GM19240 (cell line): Measurements from ENCODE around the gene VTI1A.
"Not testable (repeated sequence)": the region's sequence is repeated elsewhere in the genome, so short reads cannot be mapped to it uniquely, and the experiment has no call there.

Source experiments
- DNase-seq: peaks from one replicate; pipeline ENCODE4 v3.0.0; 2011; ENCODE audit warnings: low spot score; ENCODE audit not compliant: insufficient read length

VTI1A gene

GRCh38 chr10:112454910-112455779 is 8.1 kb downstream of the VTI1A start:
- DNase-seq: no peak

- no peak for DNase-seq
Observed at GRCh38 chr10:112456533-112456932, 9.5 kb downstream of the VTI1A start.

GRCh38 chr10:112460366-112460765 is 13.4 kb downstream of the VTI1A start:
- DNase-seq: no peak

GRCh38 chr10:112461029-112461887 is 14.2 kb downstream of the VTI1A start:
- DNase-seq: no peak

- DNase-seq: not testable (repeated sequence)
Observed at GRCh38 chr10:112464074-112464473, 17.1 kb downstream of the VTI1A start.

- no peak for DNase-seq
Observed at GRCh38 chr10:112465299-112465883, 18.4 kb downstream of the VTI1A start.

GRCh38 chr10:112466802-112467201 is 19.8 kb downstream of the VTI1A start:
- DNase-seq: no peak

- no peak for DNase-seq
Observed at GRCh38 chr10:112467541-112468075, 20.6 kb downstream of the VTI1A start.

GRCh38 chr10:112471878-112472487 is 25.0 kb downstream of the VTI1A start:
- DNase-seq: peak; percentile 19

GRCh38 chr10:112475575-112476218 is 28.7 kb downstream of the VTI1A start:
- DNase-seq: no peak

GRCh38 chr10:112481602-112482001 is 34.6 kb downstream of the VTI1A start:
- DNase-seq: no peak

- DNase-seq: no peak
Observed at GRCh38 chr10:112484399-112484798, 37.4 kb downstream of the VTI1A start.

GRCh38 chr10:112487964-112488363 is 40.9 kb downstream of the VTI1A start:
- DNase-seq: no peak

GRCh38 chr10:112490545-112490944 is 43.5 kb downstream of the VTI1A start:
- DNase-seq: no peak

GRCh38 chr10:112491144-112491543 is 44.1 kb downstream of the VTI1A start:
- DNase-seq: no peak

- no peak for DNase-seq
Observed at GRCh38 chr10:112492736-112493135, 45.7 kb downstream of the VTI1A start.

- DNase-seq: no peak
Observed at GRCh38 chr10:112497347-112497950, 50.4 kb downstream of the VTI1A start.

- no peak for DNase-seq
Observed at GRCh38 chr10:112498806-112499205, 51.8 kb downstream of the VTI1A start.

- DNase-seq: not testable (repeated sequence)
Observed at GRCh38 chr10:112499985-112500384, 53.0 kb downstream of the VTI1A start.

GRCh38 chr10:112502536-112502935 is 55.5 kb downstream of the VTI1A start:
- DNase-seq: no peak
